NB4 (cell line): Measurements from ENCODE around the gene VIT.

Source experiments
- CTCF ChIP-seq: IDR thresholded peaks from one replicate; pipeline ENCODE4 v1.5.1; 2012; ENCODE audit warnings: low read depth, low read length
- MAX ChIP-seq: IDR thresholded peaks from 2 replicates; pipeline ENCODE4 v1.6.1; 2011; ENCODE audit warnings: low read depth, low read length
- POLR2A ChIP-seq: IDR thresholded peaks from 2 replicates; pipeline ENCODE4 v1.6.1; 2011; ENCODE audit warnings: mild to moderate bottlenecking; ENCODE audit not compliant: insufficient read length; ENCODE audit errors: extremely low read depth

GRCh38 chr2:36800381-36800780 lies 103.9 kb downstream of the VIT start:
- TF ChIP-seq CTCF (no peak), POLR2A (no peak), MAX (no peak)
